Measurements from ENCODE around the gene WNK2.
A peak's percentile ranks its signal among the peaks of the same experiment; 100 is the strongest.
"Not testable (repeated sequence)": the region's sequence is repeated elsewhere in the genome, so short reads cannot be mapped to it uniquely, and the experiment has no call there.

The WNK2 gene

DNA sequence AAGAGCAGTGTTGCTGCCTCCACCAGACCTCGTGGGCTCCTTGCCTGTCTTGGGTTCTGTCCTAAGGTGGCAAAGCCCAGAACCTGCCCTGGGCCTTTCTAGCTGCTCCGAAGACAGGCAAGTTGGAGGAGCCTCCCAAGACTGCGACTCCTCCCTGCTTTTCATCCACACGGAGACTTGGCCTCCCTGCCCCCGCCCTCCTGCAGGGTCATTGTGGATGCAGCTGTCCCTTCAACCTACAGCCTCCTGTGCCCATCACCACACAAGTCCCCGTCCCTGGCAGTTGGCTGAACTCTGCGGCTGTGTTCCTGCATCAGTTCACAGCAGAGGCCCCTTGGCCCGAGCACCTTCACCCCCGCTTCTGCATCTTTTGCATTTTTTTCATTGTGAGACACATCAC lies 59.2 kb downstream of the WNK2 start:
- Histone ChIP-seq H3K36me3 (replicated peaks) (peaks cover 15% of the 10 kb centered on the region), H3K9me3 (no peaks in the 10 kb centered on the region), H3K4me1 (peaks cover 14% of the 10 kb centered on the region), H3K27me3 (ENCODE audit: low read depth) (no peaks in the 10 kb centered on the region), H3K4me3 (no peak overlapping the region)
- DNase-seq (ENCODE audit: low spot score in 2 of 2), result no peak
- in situ Hi-C loops (cut with MboI; ENCODE audit: low sequenced_read_pairs), result no loop called here

- Histone ChIP-seq H3K27me3 (ENCODE audit: low read depth) (no peaks in the 10 kb centered on the region), H3K4me3 (no peak overlapping the region), H3K36me3 (replicated peaks) (peaks cover 13% of the 10 kb centered on the region), H3K4me1 (peaks cover 18% of the 10 kb centered on the region), H3K9me3 (no peaks in the 10 kb centered on the region)
- no peak for DNase-seq (ENCODE audit: low spot score in 2 of 2)
- in situ Hi-C loops (cut with MboI; ENCODE audit: low sequenced_read_pairs), result no loop called here
Observed at GRCh38 chr9:93244101-93244500, 60.2 kb downstream of the WNK2 start.

- peaks cover 14% of the 10 kb centered on the region; the same call in 1 of the 2 replicates for H3K4me1 ChIP-seq
- peaks cover 10% of the 10 kb centered on the region for H3K36me3 ChIP-seq (replicated peaks)
Observed at GRCh38 chr9:93244510-93245436, 60.8 kb downstream of the WNK2 start.

GRCh38 chr9:93245437-93245970 lies 61.6 kb downstream of the WNK2 start:
- H3K4me1 ChIP-seq, result peaks cover 13% of the 10 kb centered on the region; the same call in 1 of the 2 replicates
- H3K9me3 ChIP-seq, result no peaks in the 10 kb centered on the region
- in situ Hi-C loops (cut with MboI; ENCODE audit: low sequenced_read_pairs), result no loop called here
- H3K27me3 ChIP-seq (ENCODE audit: low read depth), result no peaks in the 10 kb centered on the region
- H3K4me3 ChIP-seq, result no peak overlapping the region
- DNase-seq (ENCODE audit: low spot score in 2 of 2), result no peak
- peaks cover 9% of the 10 kb centered on the region for H3K36me3 ChIP-seq (replicated peaks)

More at GRCh38 chr9:93244510-93245436, 60.8 kb downstream of the WNK2 start:
- DNase-seq (ENCODE audit: low spot score in 2 of 2), result no peak
- no peak overlapping the region for H3K4me3 ChIP-seq
- no peaks in the 10 kb centered on the region for H3K9me3 ChIP-seq
- in situ Hi-C loops (cut with MboI; ENCODE audit: low sequenced_read_pairs), result no loop called here
- no peaks in the 10 kb centered on the region for H3K27me3 ChIP-seq (ENCODE audit: low read depth)

DNA sequence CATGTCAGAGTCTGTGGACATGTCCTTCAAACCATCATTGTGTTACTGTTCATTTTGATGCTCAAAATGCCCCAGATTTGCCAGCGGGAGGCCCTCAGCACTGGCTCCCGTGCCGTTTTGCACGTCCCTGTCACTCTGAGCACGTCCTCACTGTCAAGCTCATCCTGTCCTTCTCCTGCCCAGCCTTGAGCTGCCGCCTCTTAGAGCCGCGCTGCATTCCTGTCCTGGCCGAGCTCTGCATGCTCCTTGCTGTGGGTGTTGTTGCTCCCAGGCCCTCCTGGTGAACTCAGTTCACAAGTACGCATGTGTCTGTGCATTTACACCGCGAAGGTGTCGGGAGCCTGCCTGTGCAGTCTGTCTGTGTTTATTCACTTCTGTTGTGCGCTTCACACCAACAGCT lies 62.2 kb downstream of the WNK2 start:
- no peaks in the 10 kb centered on the region for H3K9me3 ChIP-seq
- DNase-seq (ENCODE audit: low spot score in 2 of 2), result no peak
- H3K4me1 ChIP-seq, result peaks cover 13% of the 10 kb centered on the region; the same call in 1 of the 2 replicates
- peaks cover 9% of the 10 kb centered on the region for H3K36me3 ChIP-seq (replicated peaks)
- in situ Hi-C loops (cut with MboI; ENCODE audit: low sequenced_read_pairs), result no loop called here
- no peak overlapping the region for H3K4me3 ChIP-seq
- H3K27me3 ChIP-seq (ENCODE audit: low read depth), result no peaks in the 10 kb centered on the region

- Histone ChIP-seq H3K27me3 (ENCODE audit: low read depth) (no peaks in the 10 kb centered on the region), H3K36me3 (replicated peaks) (peaks cover 11% of the 10 kb centered on the region), H3K4me3 (no peak overlapping the region), H3K4me1 (peaks cover 13% of the 10 kb centered on the region; the same call in 1 of the 2 replicates), H3K9me3 (no peaks in the 10 kb centered on the region)
- DNase-seq (ENCODE audit: low spot score in 2 of 2), result no peak
- in situ Hi-C loops (cut with MboI; ENCODE audit: low sequenced_read_pairs), result no loop called here
Observed at GRCh38 chr9:93246526-93246925, 62.6 kb downstream of the WNK2 start.

DNA sequence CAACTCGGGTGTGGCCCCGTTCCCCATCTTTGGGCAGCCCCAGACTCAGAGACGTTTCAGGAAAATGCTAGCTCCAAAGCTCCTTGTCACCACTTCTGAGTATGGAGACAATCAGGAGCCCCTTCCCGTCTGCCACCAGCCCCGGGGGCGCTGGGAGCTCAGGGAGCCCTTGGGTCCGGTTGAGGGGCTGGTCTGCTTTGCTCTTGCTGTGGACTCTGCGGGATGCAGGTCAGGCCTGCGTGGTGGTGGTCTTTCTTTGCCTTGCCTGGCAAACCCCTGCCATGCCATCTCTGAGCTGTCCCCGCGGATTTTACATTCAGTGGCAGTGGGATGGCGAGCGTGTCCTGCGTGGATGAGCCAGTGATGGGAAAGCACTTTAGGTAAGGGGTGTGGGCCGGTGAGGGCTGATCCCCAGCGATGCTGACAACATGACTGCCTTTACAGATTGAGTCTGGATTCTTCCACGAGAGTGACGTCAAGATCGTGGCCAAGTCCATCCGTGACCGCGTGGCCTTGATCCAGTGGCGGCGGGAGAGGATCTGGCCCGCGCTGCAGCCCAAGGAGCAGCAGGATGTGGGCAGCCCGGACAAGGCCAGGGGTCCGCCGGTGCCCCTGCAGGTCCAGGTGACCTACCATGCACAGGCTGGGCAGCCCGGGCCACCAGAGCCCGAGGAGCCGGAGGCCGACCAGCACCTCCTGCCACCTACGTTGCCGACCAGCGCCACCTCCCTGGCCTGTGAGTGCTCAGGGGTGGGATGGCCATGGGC lies 63.3 kb downstream of the WNK2 start:
- peaks cover 13% of the 10 kb centered on the region; the same call in 1 of the 2 replicates for H3K4me1 ChIP-seq
- no peaks in the 10 kb centered on the region for H3K9me3 ChIP-seq
- peaks cover 11% of the 10 kb centered on the region for H3K36me3 ChIP-seq (replicated peaks)
- in situ Hi-C loops (cut with MboI; ENCODE audit: low sequenced_read_pairs), result no loop called here
- H3K4me3 ChIP-seq, result no peak overlapping the region
- no peaks in the 10 kb centered on the region for H3K27me3 ChIP-seq (ENCODE audit: low read depth)
- no peak for DNase-seq (ENCODE audit: low spot score in 2 of 2)

- no peak overlapping the region for H3K4me3 ChIP-seq
- H3K36me3 ChIP-seq (replicated peaks), result peaks cover 11% of the 10 kb centered on the region
- DNase-seq (ENCODE audit: low spot score in 2 of 2), result no peak
- no peaks in the 10 kb centered on the region for H3K9me3 ChIP-seq
- H3K4me1 ChIP-seq, result peaks cover 13% of the 10 kb centered on the region; the same call in 1 of the 2 replicates
- no peaks in the 10 kb centered on the region for H3K27me3 ChIP-seq (ENCODE audit: low read depth)
- in situ Hi-C loops (cut with MboI; ENCODE audit: low sequenced_read_pairs), result no loop called here
Observed at GRCh38 chr9:93247892-93248291, 64.0 kb downstream of the WNK2 start.

- DNase-seq (ENCODE audit: low spot score in 2 of 2), result peak; percentile 31 to 37
- Histone ChIP-seq H3K4me1 (peaks cover 13% of the 10 kb centered on the region; the same call in 1 of the 2 replicates), H3K27me3 (ENCODE audit: low read depth) (no peaks in the 10 kb centered on the region), H3K9me3 (no peaks in the 10 kb centered on the region), H3K36me3 (replicated peaks) (peaks cover 11% of the 10 kb centered on the region), H3K4me3 (no peak overlapping the region)
- in situ Hi-C loops (cut with MboI; ENCODE audit: low sequenced_read_pairs), result no loop called here
Observed at GRCh38 chr9:93248386-93249040, 64.6 kb downstream of the WNK2 start.

GRCh38 chr9:93250185-93250584 lies 66.2 kb downstream of the WNK2 start:
- Histone ChIP-seq H3K9me3 (no peaks in the 10 kb centered on the region), H3K4me1 (peaks cover 13% of the 10 kb centered on the region; the same call in 1 of the 2 replicates), H3K4me3 (no peak overlapping the region), H3K36me3 (replicated peaks) (peaks cover 18% of the 10 kb centered on the region), H3K27me3 (ENCODE audit: low read depth) (no peaks in the 10 kb centered on the region)
- DNase-seq (ENCODE audit: low spot score in 2 of 2), result no peak
- in situ Hi-C loops (cut with MboI; ENCODE audit: low sequenced_read_pairs), result no loop called here

- H3K4me3 ChIP-seq; DNase-seq (ENCODE audit: low spot score in 2 of 2); in situ Hi-C loops (cut with MboI; ENCODE audit: low sequenced_read_pairs); H3K9me3 ChIP-seq; H3K27me3 ChIP-seq (ENCODE audit: low read depth): not testable (repeated sequence)
- Histone ChIP-seq H3K36me3 (replicated peaks) (peaks cover 18% of the 10 kb centered on the region), H3K4me1 (peaks cover 13% of the 10 kb centered on the region; the same call in 1 of the 2 replicates)
Observed at GRCh38 chr9:93251309-93251708, 67.4 kb downstream of the WNK2 start.

- H3K27me3 ChIP-seq (ENCODE audit: low read depth), result no peaks in the 10 kb centered on the region
- in situ Hi-C loops (cut with MboI; ENCODE audit: low sequenced_read_pairs), result no loop called here
- no peaks in the 10 kb centered on the region for H3K9me3 ChIP-seq
- no peak overlapping the region for H3K4me3 ChIP-seq
- DNase-seq (ENCODE audit: low spot score in 2 of 2), result no peak
- H3K36me3 ChIP-seq (replicated peaks), result peaks cover 18% of the 10 kb centered on the region
- peaks cover 13% of the 10 kb centered on the region; the same call in 1 of the 2 replicates for H3K4me1 ChIP-seq
Observed at GRCh38 chr9:93252116-93252780, 68.3 kb downstream of the WNK2 start.
